ENCODE data around the gene TMEM183A. TPM values are rescaled to one million over a fixed set of nuclear protein-coding genes. Genes with fewer than 3 reads are reported as not detected.

The TMEM183A gene
- total RNA-seq, 4 donors from 2014 or later, result 69.0 to 93.9 (median 87.6) TPM

GRCh38 chr1:203046984-203047630 lies 39.9 kb downstream of the TMEM183A start:
- H3K27ac ChIP-seq (replicated peaks in 1 of 4), result peak overlapping the region in 2 of 4 donors; percentile 39 to 60
- TF ChIP-seq EP300 (IDR thresholded peaks at IDR 0.05) (no peak), POLR2AphosphoS5 (IDR thresholded peaks at IDR 0.05) (peak in 1 of 2 donors; percentile 27)
- 27% methylated on average over 15 of the region's 15 CpGs for WGBS
- no peak for DNase-seq (ENCODE audit: extremely low spot score)
- H3K4me3 ChIP-seq, result no peak overlapping the region
- no peaks in the 10 kb centered on the region for H3K27me3 ChIP-seq
- H3K9me3 ChIP-seq, result no peaks in the 10 kb centered on the region
- H3K4me1 ChIP-seq, result peaks cover 10 to 21% (median 17%) of the 10 kb centered on the region in 4 donors
- intact Hi-C loops (cut with DNase I), result no loop called here
- peaks cover 0 to 9% (median 0%) of the 10 kb centered on the region in 4 donors for H3K36me3 ChIP-seq

GRCh38 chr1:203048086-203048485 lies 40.9 kb downstream of the TMEM183A start:
- no peaks in the 10 kb centered on the region for H3K27me3 ChIP-seq
- no peak overlapping the region for H3K27ac ChIP-seq (replicated peaks in 1 of 4)
- intact Hi-C loops (cut with DNase I), result no loop called here
- TF ChIP-seq POLR2A (IDR thresholded peaks at IDR 0.05; ENCODE audit: low read depth), result no peak
- TF ChIP-seq POLR2AphosphoS5 (IDR thresholded peaks at IDR 0.05), result no peak
- TF ChIP-seq EP300 (IDR thresholded peaks at IDR 0.05), result no peak
- TF ChIP-seq, protein P1, sequence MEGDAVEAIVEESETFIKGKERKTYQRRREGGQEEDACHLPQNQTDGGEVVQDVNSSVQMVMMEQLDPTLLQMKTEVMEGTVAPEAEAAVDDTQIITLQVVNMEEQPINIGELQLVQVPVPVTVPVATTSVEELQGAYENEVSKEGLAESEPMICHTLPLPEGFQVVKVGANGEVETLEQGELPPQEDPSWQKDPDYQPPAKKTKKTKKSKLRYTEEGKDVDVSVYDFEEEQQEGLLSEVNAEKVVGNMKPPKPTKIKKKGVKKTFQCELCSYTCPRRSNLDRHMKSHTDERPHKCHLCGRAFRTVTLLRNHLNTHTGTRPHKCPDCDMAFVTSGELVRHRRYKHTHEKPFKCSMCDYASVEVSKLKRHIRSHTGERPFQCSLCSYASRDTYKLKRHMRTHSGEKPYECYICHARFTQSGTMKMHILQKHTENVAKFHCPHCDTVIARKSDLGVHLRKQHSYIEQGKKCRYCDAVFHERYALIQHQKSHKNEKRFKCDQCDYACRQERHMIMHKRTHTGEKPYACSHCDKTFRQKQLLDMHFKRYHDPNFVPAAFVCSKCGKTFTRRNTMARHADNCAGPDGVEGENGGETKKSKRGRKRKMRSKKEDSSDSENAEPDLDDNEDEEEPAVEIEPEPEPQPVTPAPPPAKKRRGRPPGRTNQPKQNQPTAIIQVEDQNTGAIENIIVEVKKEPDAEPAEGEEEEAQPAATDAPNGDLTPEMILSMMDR (IDR thresholded peaks at IDR 0.05), result no peak
- WGBS, result 95% methylated on average over 11 of the region's 11 CpGs
- no peaks in the 10 kb centered on the region for H3K9me3 ChIP-seq
- DNase-seq (ENCODE audit: extremely low spot score), result no peak
- peaks cover 10 to 21% (median 17%) of the 10 kb centered on the region in 4 donors for H3K4me1 ChIP-seq
- H3K4me3 ChIP-seq, result no peak overlapping the region
- peaks cover 0 to 9% (median 0%) of the 10 kb centered on the region in 4 donors for H3K36me3 ChIP-seq

- H3K36me3 ChIP-seq, result peaks cover 0 to 9% (median 0%) of the 10 kb centered on the region in 4 donors
- TF ChIP-seq, protein P1 (IDR thresholded peaks at IDR 0.05), result no peak
- TF ChIP-seq POLR2A (IDR thresholded peaks at IDR 0.05; ENCODE audit: low read depth) (no peak), POLR2AphosphoS5 (IDR thresholded peaks at IDR 0.05) (no peak), EP300 (IDR thresholded peaks at IDR 0.05) (no peak)
- no peak overlapping the region for H3K4me3 ChIP-seq
- intact Hi-C loops (cut with DNase I), result no loop called here
- no peak for DNase-seq (ENCODE audit: extremely low spot score)
- no peaks in the 10 kb centered on the region for H3K9me3 ChIP-seq
- peaks cover 10 to 21% (median 17%) of the 10 kb centered on the region in 4 donors for H3K4me1 ChIP-seq
- WGBS, result 87% methylated on average over 16 of the region's 23 CpGs
- H3K27ac ChIP-seq (replicated peaks in 1 of 4), result no peak overlapping the region
- H3K27me3 ChIP-seq, result no peaks in the 10 kb centered on the region
Measured at GRCh38 chr1:203048555-203049051, 41.4 kb downstream of the TMEM183A start.

DNA sequence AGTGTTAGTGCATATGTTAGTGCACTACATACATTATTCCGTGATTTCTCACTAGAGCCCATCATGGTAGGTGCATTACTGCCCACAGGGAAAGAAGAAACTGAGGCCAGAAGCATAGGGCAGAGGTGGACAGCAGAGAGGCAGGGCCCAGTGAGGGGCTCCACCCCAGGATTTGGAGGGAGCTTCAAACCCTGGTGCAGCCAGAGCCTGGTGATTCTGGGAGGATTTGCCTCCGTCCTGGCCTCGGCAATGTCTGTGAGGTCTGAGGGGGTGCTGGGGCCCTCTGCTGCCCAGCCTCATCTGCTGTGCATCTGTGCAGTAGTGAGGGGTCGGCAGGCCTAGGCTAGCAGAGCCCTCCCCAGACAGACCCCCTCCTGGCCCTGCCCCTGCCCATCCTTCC lies 41.9 kb downstream of the TMEM183A start:
- DNase-seq (ENCODE audit: extremely low spot score), result no peak
- 94% methylated on average over 4 of the region's 4 CpGs for WGBS

More for the DNA sequence above, 41.9 kb downstream of the TMEM183A start:
- no peaks in the 10 kb centered on the region for H3K9me3 ChIP-seq
- H3K27ac ChIP-seq (replicated peaks in 1 of 4), result no peak overlapping the region
- intact Hi-C loops (cut with DNase I), result no loop called here
- no peak overlapping the region for H3K4me3 ChIP-seq
- peaks cover 0 to 9% (median 0%) of the 10 kb centered on the region in 4 donors for H3K36me3 ChIP-seq
- peaks cover 10 to 21% (median 17%) of the 10 kb centered on the region in 4 donors for H3K4me1 ChIP-seq
- H3K27me3 ChIP-seq, result no peaks in the 10 kb centered on the region
- TF ChIP-seq, protein P1 (IDR thresholded peaks at IDR 0.05), result no peak
- no peak for TF ChIP-seq POLR2AphosphoS5 (IDR thresholded peaks at IDR 0.05)
- TF ChIP-seq POLR2A (IDR thresholded peaks at IDR 0.05; ENCODE audit: low read depth), result no peak
- TF ChIP-seq EP300 (IDR thresholded peaks at IDR 0.05), result no peak

Data from esophagus muscularis mucosa (tissue), 4 donors.